A549 (cell line): ENCODE measurements around the gene UBE2G2. TPM values are rescaled to one million over a fixed set of nuclear protein-coding genes. Genes with fewer than 3 reads are reported as not detected.

Experiments used
- ATAC-seq, 2 experiments: fragments of 200-7000 bp in 1 of 2; fragments of >200 bp in 1 of 2; cut with Nextera tagmentation in 1 of 2; cut with Tn5 transposase in 1 of 2; 3 replicates each; pipeline versions ENCODE4 v1.8.0 to v1.9.1; 2018 to 2020; ENCODE audit warnings: mild to moderate bottlenecking in 1 of 2, moderate library complexity in 1 of 2
- CTCF ChIA-PET: fragments of 300-600 bp; sonication (Branson Sonifier 250); formaldehyde crosslinking; extraction: SDS; loops from one replicate; lab custom pipeline; 2021; ENCODE audit warnings: antibody characterized with exemption, inconsistent platforms; lab: Yijun Ruan, JAX
- POLR2A ChIA-PET: fragments of 350-600 bp; formaldehyde crosslinking; extraction: SDS; loops from one replicate; lab custom pipeline; 2021; ENCODE audit warnings: antibody characterized with exemption, inconsistent platforms; lab: Yijun Ruan, JAX
- DNase-seq, 2 experiments: peaks; one replicate each; pipeline versions ENCODE4 v3.0.0 to v3.0.0-alpha.2; 2011 to 2016; ENCODE audit warnings: low read depth in 1 of 2, low spot score in 1 of 2
- FAIRE-seq: peaks from 2 replicates; lab custom pipeline; 2011; peaks lifted over from hg19 to GRCh38; lab: Jason Lieb, UNC
- H3K27ac ChIP-seq, 2 experiments: fragments of >200 bp; sonication (Bioruptor Twin); formaldehyde crosslinking; 3 replicates each; pipeline ENCODE4 v1.5.1; 2016 to 2017
- H3K4me1 ChIP-seq: fragments of >200 bp; sonication (Bioruptor Twin); formaldehyde crosslinking; 3 replicates; pipeline ENCODE4 v1.6.1; 2016
- H3K4me2 ChIP-seq: fragments of >200 bp; sonication (Bioruptor Twin); formaldehyde crosslinking; 3 replicates; pipeline ENCODE4 v1.6.1; 2016
- H3K4me3 ChIP-seq: fragments of >200 bp; sonication (Bioruptor Twin); formaldehyde crosslinking; 3 replicates; pipeline ENCODE4 v1.5.1; 2016
- H3K9me3 ChIP-seq: fragments of >200 bp; sonication (Bioruptor Twin); formaldehyde crosslinking; 3 replicates; pipeline ENCODE4 v1.6.1; 2016
- EHMT2 ChIP-seq: fragments of 200-600 bp; sonication (generic); IDR thresholded peaks from 2 replicates; pipeline ENCODE4 v1.6.1; 2016; ENCODE audit warnings: antibody characterized with exemption, low read depth, mild to moderate bottlenecking, moderate library complexity
- EP300 ChIP-seq, 2 experiments: fragments of >200 bp; sonication (Bioruptor Twin); formaldehyde crosslinking; IDR thresholded peaks; 2 replicates in 1 of 2; 3 replicates in 1 of 2; pipeline ENCODE4 v1.6.1; 2016 to 2017
- FOSB ChIP-seq: fragments of 250-450 bp; sonication (Bioruptor Pico); IDR thresholded peaks from 2 replicates; pipeline ENCODE4 v1.5.0; 2020; ENCODE audit warnings: mild to moderate bottlenecking, moderate library complexity
- HOXB5 ChIP-seq: fragments of 250-450 bp; sonication (Bioruptor Pico); IDR thresholded peaks from 2 replicates; pipeline ENCODE4 v1.5.0; 2020; ENCODE audit warnings: mild to moderate bottlenecking, moderate library complexity
- JUN ChIP-seq, 2 experiments: fragments of >200 bp; sonication (Bioruptor Twin); formaldehyde crosslinking; IDR thresholded peaks; 2 replicates in 1 of 2; 3 replicates in 1 of 2; pipeline ENCODE4 v1.6.1; 2016 to 2017
- KDM5A ChIP-seq: fragments of 200-600 bp; sonication (generic); IDR thresholded peaks from 2 replicates; pipeline ENCODE4 v1.6.1; 2016; ENCODE audit warnings: antibody characterized with exemption, mild to moderate bottlenecking
- MAFK ChIP-seq: fragments of 450-650 bp; IDR thresholded peaks from 2 replicates; pipeline ENCODE4 v1.6.1; 2014; ENCODE audit not compliant: partially characterized antibody
- NPAS2 ChIP-seq: fragments of 250-450 bp; sonication (Bioruptor Pico); IDR thresholded peaks from 2 replicates; pipeline ENCODE4 v1.8.0; 2022; ENCODE audit warnings: mild to moderate bottlenecking, moderate library complexity, borderline replicate concordance
- NR3C1 ChIP-seq: fragments of >200 bp; sonication (Bioruptor Twin); formaldehyde crosslinking; IDR thresholded peaks from 3 replicates; pipeline ENCODE4 v1.6.1; 2017
- WGBS: methylation state at CpG from one replicate; pipeline ENCODE4 v1.1.6; 2017; ENCODE audit errors: missing lambda C conversion rate; 5-methylcytosine and 5-hydroxymethylcytosine counted together
- polyA plus RNA-seq, 4 experiments: library from polyadenylated mRNA; depleted of rRNA in 3 of 4; stranded (reverse); fragments of >200 nt; fragmentation: RNase III in 1 of 4; extraction: RNeasy Plus Mini Kit Qiagen cat#74134 plus additional on column Dnase treatment in 1 of 4; gene quantifications; 2 replicates in 3 of 4; 3 replicates in 1 of 4; pipeline ENCODE4 v1.2.3, GENCODE V29; 2011 to 2017
- TF ChIP-seq, protein P1 (sequence below): IDR thresholded peaks from 2 replicates; pipeline ENCODE4 v1.6.1; 2012
- TF ChIP-seq, protein P2 (sequence below): fragments of 250-450 bp; sonication (Bioruptor Pico); IDR thresholded peaks from 2 replicates; pipeline ENCODE4 v1.5.0; 2020; ENCODE audit warnings: low read depth, mild to moderate bottlenecking, moderate library complexity

Gene UBE2G2
- polyA plus RNA-seq, 2 of the 4 experiments (the other 2 are of a cell fraction): 56.9 to 68.2 TPM

DNA sequence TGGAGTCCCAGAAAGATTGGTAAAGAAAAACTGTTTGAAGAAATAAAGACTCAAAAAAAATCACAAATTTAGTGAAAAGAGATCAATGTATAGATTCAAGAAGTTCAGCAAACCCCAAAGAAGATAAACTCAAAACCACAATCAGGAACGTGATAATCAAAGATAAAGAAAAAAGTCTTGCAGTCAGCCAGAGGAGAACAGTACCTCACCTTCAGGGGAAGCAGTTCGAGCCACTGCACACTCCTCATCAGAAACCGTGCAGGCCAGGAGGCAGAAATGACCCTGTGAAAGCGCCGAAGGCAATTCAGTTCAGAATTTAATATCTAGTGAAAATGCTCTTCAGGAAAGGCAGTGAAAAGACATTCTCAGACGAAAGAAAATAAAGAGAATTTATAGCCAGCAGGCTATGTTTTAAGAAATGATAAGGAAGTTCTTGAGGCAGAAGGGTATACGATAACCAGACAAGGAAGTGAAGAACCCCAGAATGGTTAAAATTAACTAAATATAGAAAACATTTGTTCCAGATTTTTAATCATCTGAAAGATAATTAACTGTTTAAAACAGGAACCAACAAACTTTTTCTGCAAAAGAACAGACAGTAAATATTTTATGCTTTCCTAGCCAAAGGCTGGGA is 29.7 kb upstream of the UBE2G2 start:
- CTCF ChIA-PET: no interaction called here
- Histone ChIP-seq H3K9me3 (peaks cover 31% of the 10 kb centered on the region; the same call in 2 of the 3 replicates), H3K4me2 (no peak overlapping the region)

DNA sequence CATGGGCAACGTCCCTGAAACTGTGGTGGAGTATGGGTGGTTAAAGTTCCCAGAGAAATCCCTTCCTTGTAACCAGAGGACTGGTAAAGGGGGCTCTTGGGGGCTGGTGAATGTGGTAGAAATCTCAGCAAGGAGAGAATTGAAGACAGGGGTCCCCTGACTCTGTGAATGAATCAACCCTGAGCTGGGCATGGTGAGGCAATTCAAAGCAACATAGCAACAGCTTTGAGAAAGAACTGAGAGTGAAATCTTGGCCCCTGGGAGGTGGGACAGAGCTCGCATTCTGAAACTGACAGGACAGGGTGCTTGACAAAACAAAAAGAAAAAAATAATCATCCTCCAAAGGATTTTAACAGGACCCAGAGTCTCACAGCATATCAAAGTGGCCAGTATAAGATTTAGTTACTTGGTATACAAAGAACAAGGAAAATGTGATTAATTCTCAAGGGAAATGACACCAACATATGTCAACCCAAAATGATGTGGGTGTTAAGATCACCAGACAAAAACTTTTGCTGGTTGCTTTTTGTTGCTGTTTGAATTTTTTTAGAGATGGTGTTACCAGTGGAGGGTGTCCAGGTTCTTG is 28.0 kb upstream of the UBE2G2 start:
- no peak for ATAC-seq
- DNase-seq: no peak
- ChIA-PET POLR2A (no interaction called here), CTCF (interaction anchor here (0.9 kb wide), 1 partner anchor 11 kb away, joined by 3 read pairs; no protein-coding TSS in a partner anchor)
- TF ChIP-seq KDM5A (no peak), FOSB (CRISPR knock-in tag) (no peak)
- Histone ChIP-seq H3K27ac (no peak overlapping the region), H3K9me3 (peaks cover 35% of the 10 kb centered on the region), H3K4me1 (no peaks in the 10 kb centered on the region), H3K4me3 (no peak overlapping the region), H3K4me2 (no peak overlapping the region)
- no peak for FAIRE-seq
- WGBS: 21% methylated on average over 2 of the region's 2 CpGs

More for the DNA sequence above, 29.7 kb upstream of the UBE2G2 start:
- Histone ChIP-seq H3K4me3 (no peak overlapping the region), H3K27ac (no peak overlapping the region), H3K4me1 (no peaks in the 10 kb centered on the region)
- POLR2A ChIA-PET: no interaction called here
- FAIRE-seq: no peak
- 64% methylated on average over 7 of the region's 7 CpGs for WGBS
- ATAC-seq: no peak
- TF ChIP-seq HOXB5: no peak
- TF ChIP-seq, protein P1, sequence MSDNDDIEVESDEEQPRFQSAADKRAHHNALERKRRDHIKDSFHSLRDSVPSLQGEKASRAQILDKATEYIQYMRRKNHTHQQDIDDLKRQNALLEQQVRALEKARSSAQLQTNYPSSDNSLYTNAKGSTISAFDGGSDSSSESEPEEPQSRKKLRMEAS: no peak
- TF ChIP-seq FOSB (CRISPR knock-in tag): no peak
- no peak for TF ChIP-seq NPAS2 (CRISPR knock-in tag)
- TF ChIP-seq NR3C1: no peak
- TF ChIP-seq JUN (IDR thresholded peaks at IDR 0.05): no peak
- no peak for TF ChIP-seq EP300 (IDR thresholded peaks at IDR 0.05)
- no peak for TF ChIP-seq EHMT2
- no peak for DNase-seq

DNA sequence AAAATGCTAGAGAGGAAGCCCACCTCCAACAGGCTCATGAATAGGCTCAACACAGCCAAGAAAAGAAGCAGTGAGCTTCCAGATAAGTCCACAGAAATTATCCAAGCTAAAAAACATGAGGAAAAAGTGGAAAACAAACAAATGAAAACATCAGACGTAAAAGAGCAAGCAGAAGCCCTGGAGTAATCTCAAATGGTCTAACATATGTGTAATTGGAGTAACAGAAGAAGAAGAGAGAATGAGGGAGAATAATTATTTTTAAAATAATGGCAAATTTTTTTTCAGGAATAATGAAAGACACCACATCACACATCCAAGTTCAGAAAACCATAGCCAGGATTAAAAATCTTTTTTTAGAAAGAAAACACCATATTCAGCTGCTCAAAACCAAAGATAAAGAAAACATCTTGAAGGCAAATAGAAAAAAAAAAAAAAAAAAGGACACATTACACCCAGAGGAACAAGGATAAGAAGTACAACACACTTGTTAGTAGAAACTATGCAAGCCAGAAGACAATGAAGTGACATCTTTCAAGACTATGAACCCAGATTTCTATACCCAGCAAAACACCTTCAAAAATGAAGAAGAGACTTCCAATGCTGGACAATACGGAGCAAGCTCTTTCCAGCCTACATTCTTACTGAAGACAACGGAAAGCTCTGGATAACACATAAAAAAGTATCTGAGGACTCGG is 26.9 kb upstream of the UBE2G2 start:
- CTCF ChIA-PET: interaction anchor here (1.3 kb wide), 1 partner anchor 29 kb away, joined by 3 read pairs; no protein-coding TSS in a partner anchor

DNA sequence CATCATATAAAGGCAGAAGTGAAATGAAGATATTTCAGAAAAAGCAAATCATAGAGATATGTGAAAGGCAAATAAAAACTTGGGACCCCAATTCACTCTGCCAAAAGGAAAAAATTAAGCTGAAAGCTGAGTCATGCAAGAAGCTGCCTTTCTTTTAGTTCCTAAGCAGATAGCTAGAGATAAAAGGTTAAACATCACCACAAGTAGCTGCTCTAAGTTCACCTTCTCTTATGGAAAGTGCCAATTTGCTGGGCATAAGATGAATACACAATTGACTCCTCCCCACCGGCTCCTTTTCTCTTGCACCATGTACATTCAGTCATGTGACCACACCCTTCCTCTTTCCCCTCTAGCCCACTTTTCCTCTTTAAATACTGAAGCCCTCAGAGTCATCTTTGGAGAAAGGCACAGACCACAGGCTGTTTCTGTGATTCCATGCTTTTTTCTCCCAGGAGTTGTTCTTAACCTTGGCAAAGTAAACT is 21.6 kb upstream of the UBE2G2 start:
- no peak for FAIRE-seq
- 75% methylated on average over 1 of the region's 1 CpG for WGBS
- H3K9me3 ChIP-seq: peaks cover 51% of the 10 kb centered on the region
- TF ChIP-seq, protein P2, sequence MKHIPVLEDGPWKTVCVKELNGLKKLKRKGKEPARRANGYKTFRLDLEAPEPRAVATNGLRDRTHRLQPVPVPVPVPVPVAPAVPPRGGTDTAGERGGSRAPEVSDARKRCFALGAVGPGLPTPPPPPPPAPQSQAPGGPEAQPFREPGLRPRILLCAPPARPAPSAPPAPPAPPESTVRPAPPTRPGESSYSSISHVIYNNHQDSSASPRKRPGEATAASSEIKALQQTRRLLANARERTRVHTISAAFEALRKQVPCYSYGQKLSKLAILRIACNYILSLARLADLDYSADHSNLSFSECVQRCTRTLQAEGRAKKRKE (CRISPR knock-in tag): no peak
- peak; percentile 2 for TF ChIP-seq MAFK
- TF ChIP-seq, all 56 proteins: peak for 1
- Histone ChIP-seq H3K4me1 (no peaks in the 10 kb centered on the region), H3K27ac (no peak overlapping the region), H3K4me2 (no peak overlapping the region), H3K4me3 (no peak overlapping the region)
- ATAC-seq (no peak), DNase-seq (no peak)
- ChIA-PET CTCF (interaction anchor here (0.7 kb wide), 1 partner anchor 109 kb away, joined by 3 read pairs; no protein-coding TSS in a partner anchor), POLR2A (interaction anchor here (1.6 kb wide), 1 partner anchor 22 kb away, joined by 5 read pairs; the partner anchor contains the start of gene UBE2G2)

More for the DNA sequence above, 26.9 kb upstream of the UBE2G2 start:
- DNase-seq (no peak), FAIRE-seq (no peak), ATAC-seq (no peak)
- H3K27ac ChIP-seq: no peak overlapping the region
- no peaks in the 10 kb centered on the region for H3K4me1 ChIP-seq
- H3K9me3 ChIP-seq: peaks cover 38% of the 10 kb centered on the region
- H3K4me3 ChIP-seq: no peak overlapping the region
- TF ChIP-seq KDM5A: no peak
- POLR2A ChIA-PET: no interaction called here
- WGBS: 27% methylated on average over 4 of the region's 4 CpGs
- no peak overlapping the region for H3K4me2 ChIP-seq
